Limb (tissue), 2 donors: ENCODE measurements around the gene HCN3.
"Not testable (repeated sequence)": the region's sequence is repeated elsewhere in the genome, so short reads cannot be mapped to it uniquely, and the experiment has no call there.

Source experiments
- DNase-seq, 2 donors: peaks; one replicate each; pipeline ENCODE4 v3.0.0-alpha.2; 2016; ENCODE audit errors: extremely low spot score in 2 of 2

Gene HCN3

DNA sequence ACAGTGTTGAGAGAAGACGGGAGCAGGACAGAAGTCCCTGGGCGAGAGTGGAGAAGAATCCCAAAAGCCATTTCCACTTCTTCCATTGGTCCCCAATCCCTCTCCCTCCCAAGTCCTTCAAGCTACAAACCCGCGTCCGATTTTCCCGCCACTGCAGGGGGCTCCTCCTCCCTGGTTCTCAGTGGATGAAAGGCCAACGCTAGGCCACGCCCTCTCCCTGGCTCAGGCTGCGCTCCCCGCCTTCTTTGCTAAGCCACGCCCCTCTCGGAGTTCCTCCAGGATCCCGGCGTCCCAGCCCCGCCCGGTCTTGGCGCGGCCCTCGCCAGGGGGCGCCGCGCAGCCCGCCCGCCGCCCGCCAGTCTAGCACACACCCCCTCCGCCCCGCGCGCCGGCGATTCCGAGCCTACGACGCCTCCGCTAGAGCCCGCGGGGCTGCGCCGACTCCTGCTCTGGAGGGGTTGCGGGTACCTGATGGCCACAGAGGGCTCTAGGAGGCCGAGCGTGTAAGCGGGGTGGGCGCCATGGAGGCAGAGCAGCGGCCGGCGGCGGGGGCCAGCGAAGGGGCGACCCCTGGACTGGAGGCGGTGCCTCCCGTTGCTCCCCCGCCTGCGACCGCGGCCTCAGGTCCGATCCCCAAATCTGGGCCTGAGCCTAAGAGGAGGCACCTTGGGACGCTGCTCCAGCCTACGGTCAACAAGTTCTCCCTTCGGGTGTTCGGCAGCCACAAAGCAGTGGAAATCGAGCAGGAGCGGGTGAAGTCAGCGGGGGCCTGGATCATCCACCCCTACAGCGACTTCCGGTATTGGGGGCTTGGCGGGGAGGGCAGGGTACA is at the start of gene HCN3:
Gene HCN3, plus strand, starts transcription at position 394 of the 832 bp plus-strand sequence. Its CDS starts 128 bp downstream, at position 522.
- DNase-seq, result peak; percentile 97 to 99

DNA sequence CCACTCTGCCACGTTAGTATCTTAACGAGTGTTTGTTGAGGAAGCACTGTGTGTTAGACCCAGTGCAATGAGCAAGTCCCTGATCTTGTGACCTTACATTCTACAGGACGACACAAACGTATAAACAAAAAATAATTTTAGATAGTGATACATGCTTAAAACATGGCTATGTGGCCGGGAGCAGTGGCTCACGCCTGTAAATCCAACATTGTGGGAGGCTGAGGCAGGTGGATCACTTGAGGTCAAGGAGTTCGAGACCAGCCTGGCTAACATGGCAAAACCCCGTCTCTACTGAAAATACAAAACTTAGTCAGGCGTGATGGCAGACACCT is 49.2 kb upstream of the HCN3 start:
- DNase-seq, result no peak

DNA sequence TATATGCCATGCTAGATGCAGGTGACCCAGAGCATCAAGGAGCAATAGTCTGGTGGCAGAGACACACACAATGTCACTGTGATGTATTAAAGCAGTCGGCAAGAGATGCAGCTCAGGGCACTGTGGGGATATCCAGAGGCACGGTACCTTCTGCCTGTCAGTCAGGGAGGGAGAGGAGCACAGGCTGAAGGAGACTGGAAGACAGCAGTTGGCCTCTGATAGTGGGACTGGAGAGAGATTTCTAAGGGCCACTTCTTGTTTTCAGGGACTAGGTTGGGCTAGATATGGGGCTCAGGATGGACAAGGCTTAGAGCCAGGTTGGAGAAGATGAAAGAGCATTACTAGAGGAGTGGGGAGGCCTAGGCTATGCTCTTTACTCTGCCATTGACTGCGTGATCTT is 46.0 kb upstream of the HCN3 start:
- not testable (repeated sequence) for DNase-seq

DNA sequence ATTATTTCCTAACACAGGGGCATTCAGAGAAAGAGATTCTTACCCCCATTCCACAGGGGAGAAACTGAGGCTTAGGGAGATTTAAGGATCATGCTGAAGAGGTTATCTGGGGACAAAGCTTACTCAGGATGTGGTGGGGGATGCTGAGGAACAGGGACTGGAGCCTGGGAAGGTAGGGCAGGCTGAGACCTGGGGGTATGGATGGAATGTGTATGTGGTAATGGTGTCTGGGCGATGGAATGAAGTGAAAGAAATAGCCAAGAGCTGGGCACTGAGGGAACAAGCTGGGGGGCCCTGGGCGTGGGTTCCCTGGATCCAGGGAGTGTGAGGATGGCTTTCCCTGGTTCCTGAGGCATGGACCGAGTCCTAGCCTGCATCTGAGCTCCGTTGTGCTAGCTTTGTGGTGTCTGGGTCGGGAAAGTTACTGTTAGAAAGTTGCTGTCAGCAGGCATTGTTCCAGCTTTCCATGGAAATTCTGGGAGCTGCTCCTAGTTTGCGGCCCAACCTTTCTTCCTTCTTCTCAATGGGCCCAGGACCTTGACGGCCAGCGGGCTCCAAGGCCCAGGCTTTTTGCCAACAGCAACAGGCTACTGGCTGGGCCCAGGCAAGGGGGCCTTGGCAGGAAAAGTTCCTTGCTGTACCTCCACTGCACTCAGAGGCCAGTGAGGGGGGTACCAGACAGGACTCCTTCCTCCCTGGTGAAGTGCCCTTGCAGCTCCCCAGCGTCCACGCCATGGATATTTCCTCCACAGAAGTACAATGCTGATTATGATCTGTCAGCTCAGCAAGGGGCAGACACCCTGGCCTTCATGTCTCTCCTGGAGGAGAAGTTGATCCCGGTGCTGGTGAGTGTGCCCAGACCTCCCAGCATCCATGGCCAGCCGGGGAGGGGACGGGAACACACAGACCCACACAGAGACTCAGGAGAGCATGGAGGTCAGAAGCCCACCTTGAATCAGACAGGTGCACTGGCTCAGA is 45.0 kb upstream of the HCN3 start:
- peak; percentile 72 to 76 for DNase-seq

DNA sequence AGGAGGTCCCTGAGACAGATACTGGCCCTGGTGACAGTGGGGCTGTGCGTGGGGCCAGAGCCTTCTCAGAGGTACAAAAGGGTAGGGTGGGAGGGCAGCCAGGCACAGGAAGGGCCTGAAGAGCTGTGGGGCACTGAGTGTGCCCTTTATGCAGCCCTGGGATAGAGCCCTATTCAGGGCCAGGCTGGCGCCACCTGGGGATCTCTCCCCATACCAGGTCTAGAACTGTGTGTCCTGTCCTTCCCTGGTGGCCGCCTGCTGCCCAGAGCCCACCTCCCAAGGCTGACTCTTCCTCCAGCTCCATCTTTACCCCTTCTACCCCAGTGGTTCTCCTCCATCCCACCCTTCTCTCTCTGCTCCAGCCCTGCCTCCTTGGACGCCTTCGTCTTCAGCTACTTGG is 43.8 kb upstream of the HCN3 start:
- not testable (repeated sequence) for DNase-seq

DNA sequence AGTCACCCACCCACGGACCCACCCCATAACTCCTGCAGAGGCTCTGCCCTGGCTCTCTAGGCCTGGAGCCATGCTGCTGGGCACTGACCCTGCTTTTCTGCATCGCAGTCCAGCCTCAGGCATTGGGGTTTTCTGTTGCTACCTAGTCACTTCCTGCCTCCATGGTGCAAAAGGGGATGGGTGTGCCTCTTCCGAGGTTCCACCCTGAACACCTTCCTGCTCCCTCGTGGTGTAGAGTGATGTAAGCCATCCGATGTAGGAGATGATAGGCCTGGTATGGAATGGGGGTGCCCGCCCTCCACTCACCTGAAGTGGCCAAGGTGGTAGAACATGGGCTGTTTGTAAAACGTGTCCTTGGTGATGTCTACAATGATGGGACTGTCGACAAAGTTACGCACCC is 41.9 kb upstream of the HCN3 start:
- not testable (repeated sequence) for DNase-seq

DNA sequence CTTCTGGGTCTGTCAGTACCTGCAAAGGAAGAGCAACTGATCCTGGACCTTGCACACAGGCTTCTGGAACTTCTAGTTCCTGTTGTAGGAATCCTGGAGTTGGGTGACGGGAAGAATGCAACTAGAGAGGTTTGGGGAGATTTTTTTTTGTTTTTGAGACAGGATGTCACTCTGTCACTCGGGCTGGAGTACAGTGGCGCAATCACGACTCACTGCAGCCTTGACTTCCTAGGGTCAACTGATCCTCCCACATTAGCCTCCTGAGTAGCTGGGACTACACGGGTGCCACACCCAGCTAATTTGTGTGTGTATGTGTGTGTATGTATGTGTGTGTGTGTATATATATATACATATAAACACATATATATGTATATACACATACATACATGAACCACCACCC is 40.8 kb upstream of the HCN3 start:
- DNase-seq, result no peak

DNA sequence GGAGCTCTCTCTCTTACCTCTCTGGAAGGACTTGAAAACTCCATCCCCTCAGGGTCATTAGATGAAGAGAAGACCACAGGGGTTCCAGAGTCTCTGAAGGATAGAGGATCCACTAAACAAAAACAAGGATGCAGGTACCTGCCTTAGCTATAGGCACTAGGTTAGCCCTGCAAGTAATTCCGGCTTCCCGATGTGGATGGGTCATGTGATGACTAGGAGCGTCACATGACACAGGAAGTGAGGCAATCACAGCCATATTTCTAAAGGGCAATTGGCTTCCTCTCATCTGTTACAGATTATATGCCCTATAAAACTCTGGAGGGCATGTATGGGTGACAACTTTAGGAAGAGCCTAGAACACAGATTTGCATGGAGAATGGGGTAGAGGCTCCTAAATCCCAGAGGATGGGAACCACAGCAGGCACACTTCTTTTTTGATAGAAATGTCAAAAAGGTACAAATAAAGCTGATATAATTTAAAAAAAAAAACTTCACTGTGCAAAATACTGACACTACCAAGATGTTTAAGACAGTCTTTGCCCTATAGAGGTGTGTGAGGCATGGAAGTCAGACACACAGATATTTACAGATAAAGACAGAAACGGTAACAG is 36.1 kb upstream of the HCN3 start:
- peak; percentile 75 to 92 for DNase-seq

DNA sequence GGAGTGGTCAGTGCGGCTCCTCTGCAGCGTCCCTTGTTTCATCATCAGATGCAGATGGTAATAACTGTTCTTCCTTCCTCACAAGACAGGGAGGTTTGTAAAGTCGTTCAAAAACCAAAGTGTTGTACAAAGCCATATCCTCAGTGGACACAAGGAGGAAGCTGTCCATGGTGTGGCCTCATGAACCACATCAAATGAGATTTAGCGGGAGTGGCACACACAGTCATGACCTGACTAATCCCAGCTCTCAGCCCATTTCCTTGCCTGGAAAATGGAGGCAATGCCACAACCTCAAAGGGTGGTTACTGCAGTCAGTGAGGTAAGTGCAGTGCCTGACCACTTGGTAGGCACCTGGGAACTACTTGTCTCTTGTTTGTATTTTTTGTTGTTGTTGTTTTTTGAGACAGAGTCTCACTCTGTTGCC is 35.4 kb upstream of the HCN3 start:
- DNase-seq, result no peak

DNA sequence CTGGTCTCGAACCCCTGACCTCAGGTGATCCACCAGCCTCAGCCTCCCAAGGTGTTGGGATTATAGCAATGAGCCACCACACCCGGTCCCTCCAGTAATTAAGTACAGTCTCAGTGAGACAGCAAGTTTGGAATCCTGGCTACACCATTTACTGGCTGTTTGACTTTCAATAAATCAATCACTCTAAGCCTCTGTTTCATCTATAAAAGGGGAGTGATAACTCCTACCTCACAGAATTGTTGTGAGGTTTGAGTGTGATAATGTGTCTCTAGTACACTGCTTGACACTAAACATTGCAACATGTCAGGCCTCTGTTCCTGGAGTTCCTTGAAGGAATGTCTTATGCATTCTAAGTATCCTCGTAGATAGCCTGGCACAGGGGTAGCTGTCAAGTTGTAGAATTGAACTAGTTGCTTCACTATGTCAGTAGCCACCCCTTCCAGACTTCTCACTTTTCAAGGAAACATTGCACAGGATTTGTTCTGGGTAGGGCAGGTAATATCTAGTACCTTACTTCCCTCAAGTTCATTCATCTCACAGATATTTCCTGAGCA is 34.4 kb upstream of the HCN3 start:
- no peak for DNase-seq

DNA sequence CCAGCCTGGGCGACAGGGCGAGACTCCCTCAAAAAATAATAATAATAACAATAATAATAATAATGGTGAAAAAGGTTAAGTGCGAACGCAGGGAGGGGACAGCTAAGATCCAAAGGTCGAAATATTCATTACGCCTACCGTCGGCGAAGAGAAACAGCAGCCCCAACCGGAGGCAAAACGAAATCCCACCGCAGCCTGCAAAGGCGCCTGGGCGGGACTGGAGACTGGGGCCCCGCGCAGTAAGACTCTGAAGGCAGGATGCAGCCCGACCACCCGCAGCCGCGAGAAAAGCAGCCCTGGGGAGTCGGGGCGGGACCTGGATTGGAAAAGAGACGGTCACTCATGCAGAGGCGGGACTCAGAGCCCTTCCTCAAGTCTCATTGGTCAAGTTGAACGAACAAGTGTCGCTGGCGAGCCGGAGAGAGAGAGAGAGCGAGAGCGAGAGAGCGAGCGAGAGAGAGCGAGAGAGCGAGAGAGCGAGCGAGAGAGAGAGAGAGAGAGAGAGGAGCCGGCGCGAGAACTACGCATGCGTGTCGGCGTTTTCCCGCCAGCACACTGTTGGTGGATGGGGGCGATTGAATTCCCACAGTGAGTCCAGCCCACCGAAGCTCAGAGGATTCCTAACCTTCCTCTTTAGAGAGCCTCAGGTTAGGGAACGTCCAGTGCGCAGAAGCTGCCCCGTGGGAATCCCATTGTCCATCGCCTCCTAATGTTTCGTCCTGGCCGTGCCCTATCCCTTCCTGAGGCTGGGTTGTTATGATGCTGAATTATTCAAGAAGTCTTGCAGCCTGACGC is 32.7 kb upstream of the HCN3 start:
- DNase-seq, result peak; percentile 98 to 99

DNA sequence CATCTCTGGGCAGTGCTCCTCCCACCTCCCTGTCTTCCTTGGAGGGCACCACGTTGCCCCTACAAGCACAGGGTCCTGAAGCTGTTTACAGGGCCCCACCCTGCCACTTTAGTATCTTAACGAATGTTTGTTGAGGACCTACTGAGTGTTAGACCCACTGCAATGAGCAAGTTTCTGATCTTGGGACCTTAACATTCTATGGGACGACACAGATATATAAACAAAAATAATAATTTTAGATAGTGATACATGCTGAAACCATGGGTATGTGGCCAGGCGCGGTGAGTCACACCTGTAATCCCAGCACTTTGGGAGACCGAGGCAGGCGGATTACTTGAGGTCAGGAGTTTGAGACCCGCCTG is 32.1 kb upstream of the HCN3 start:
- no peak for DNase-seq

DNA sequence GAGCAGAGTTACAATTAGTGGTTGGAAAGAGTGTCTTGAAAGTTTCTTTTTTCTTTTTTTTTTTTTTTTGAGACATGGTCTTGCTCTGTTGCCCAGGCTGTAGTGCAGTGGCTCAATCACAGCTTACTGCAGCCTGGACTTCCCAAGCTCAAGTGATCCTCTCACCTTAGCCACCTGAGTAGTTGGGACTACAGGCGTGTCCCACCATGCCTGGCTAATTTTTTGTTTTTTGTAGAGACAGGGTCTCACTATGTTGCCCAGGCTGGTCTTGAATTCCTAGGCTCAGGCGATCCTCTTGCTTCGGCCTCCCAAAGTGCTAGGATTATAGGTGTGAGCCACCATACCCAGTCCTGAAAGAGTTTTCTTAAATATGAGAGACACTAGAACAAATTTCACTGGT is 30.5 kb upstream of the HCN3 start:
- DNase-seq, result not testable (repeated sequence)

DNA sequence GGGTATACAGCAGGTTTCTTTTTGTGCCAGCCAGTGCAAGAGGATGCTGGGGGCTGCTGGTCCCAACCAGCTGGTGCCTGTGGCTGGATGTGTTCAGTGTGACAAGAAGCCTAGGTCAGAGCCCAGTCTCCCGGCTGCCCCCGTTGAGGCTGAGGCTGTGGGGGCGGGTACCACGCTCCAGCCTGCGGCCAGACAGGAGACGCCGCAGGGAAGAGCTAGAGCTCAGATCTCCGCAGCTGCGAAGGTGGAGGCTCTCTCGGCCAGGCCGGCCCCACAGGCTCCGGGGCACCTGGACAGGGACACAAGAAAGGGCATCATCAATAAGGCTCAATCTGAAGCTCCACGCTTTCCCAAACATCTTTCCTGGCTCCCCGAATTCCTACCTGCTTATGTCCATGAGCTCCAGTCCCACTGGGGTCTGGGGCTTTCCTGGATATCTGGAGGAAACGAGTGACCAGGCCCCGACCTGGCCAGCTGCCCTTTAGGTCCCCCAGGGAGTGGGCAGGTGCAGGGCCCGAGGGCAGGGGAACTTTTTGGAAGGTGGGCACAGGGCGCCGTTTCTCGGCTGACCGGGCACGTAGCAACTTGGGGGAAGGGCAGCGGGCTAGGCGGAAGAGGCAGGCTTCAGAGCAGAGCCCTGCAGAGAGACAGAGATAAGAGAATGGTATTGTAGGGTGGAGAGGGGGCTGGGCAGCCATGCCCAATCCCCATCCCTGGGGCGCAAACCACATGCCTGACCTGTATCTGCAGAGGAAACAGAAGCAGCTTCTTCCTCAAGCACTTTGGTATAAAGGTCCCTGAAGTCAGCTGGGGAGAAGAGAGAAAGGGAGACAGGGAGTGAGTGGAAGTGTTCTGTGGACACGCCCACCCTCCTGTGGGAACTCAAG is 29.4 kb upstream of the HCN3 start:
- DNase-seq, result no peak

DNA sequence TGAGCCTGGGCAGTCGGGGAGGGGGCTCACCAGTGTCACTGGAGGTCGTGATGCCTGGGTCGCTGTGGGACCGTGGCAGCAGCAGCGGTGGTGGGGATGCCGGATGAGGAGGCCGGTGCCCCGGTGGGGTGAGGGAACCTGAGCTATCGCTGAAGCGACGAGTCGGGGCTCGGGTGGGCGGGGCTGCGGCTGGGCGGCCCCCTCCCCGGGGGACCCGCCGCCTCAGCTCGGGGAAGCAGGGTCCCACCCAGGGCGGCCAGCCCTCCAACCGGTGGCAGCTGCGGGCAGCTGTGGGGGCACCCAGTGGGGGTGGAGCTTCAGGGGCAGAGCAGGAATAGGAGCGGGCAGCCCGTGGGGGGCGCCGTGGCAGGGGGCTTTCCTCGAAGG is 27.0 kb upstream of the HCN3 start:
- DNase-seq, result no peak

DNA sequence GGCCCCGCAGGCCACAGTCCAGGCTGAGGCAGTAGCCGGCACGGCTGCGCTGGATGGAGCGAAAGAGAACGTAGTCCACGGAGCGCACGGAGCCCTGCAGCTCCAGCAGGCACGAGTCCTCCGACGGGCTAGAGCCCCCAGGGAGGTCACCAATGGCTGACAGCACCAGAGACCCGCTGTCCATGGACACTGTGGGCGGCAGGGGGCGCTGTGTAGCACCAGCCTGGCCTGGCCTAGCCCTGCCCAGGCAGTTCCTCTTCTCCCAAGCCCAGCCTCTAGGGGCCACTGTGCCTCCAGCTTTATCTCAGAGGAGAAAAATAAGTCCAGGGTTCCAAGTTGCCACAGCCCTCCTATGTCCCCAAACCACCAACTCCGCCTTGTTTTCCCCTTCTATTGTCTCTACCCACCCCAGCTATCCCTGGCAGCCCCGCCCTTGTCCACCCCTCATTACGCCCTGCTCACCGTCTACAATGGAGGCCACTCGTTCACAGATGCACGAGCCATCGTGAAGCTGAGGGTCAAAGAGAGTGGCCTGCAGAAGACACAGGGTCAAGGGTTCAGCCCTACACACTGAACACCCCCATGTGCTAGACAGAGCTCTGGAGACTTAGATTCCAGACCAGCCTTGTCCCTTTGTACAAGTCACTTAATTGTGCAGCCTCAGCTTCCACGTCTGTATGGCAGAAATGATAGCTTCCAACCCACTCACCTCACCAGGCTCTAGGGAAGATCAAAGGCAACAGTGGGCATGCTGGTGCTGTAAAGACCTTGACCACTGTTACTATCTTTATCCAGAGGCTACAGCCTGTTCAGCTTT is 26.4 kb upstream of the HCN3 start:
- DNase-seq, result peak; percentile 94

DNA sequence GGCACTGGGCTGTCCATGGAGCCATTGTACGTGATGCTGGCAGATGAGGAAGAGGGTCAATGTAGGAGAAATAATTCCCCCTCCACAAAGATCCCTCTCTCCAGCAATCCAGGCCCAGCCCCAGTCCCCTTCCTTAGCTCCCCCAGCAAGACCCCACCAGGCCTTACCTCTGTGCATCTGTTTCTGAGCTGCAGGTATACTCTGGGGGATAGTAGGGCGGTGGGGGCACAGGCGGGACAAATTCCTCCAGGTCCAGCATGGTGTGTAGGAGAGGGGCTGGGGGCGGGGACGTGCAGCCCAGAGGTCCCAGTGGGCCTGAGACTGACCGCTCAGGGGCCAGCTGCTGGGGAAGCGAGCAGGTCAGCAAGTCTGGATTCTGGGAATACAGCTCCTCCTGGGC is 25.7 kb upstream of the HCN3 start:
- DNase-seq, result no peak

DNA sequence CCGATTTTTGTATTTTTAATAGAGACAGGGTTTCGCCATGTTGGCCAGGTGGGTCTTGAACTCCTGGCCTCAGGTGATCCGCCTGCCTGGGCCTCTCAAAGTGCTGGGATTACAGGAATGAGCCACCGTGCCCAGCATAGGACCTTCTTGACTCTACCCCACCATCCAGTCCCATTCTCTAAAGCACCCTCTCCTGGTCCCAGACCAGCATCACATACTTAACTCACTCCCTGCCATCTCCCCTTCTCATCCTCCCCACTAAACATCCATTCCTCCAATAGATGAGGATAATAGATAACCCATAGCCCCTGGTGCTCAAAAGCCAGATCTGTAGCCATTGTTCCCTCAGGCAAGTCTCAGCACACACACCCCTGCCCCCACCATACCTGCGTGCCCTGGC is 24.1 kb upstream of the HCN3 start:
- DNase-seq, result no peak

DNA sequence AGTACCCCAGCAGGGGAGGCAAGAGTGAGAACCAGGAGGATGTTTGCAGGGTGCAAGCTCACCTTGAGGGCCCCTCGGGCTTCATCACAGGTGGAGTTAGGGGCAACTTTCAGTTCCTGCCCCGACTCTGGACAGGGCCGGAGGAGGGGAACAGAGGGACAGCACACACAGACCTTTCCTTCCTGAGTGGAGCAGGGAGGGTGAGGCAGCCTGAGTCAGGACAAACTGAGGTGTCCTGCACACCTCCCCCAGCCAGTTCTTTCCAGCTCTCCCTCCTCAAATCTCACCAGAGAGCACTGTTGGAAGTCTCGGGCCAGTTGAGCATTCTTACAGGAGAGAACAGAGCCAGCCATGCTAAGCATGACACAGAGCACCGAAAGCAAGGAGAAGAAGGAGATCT is 23.5 kb upstream of the HCN3 start:
- no peak for DNase-seq
